ENCODE measurements around the gene TAOK2.
A peak's percentile ranks its signal among the peaks of the same experiment; 100 is the strongest.
"Not testable (repeated sequence)": the region's sequence is repeated elsewhere in the genome, so short reads cannot be mapped to it uniquely, and the experiment has no call there.

TAOK2 gene

GRCh38 chr16:30025574-30025973 is 51.9 kb downstream of the TAOK2 start:
- no peak for DNase-seq

GRCh38 chr16:30026449-30026848 is 52.8 kb downstream of the TAOK2 start:
- no peak for DNase-seq

DNA sequence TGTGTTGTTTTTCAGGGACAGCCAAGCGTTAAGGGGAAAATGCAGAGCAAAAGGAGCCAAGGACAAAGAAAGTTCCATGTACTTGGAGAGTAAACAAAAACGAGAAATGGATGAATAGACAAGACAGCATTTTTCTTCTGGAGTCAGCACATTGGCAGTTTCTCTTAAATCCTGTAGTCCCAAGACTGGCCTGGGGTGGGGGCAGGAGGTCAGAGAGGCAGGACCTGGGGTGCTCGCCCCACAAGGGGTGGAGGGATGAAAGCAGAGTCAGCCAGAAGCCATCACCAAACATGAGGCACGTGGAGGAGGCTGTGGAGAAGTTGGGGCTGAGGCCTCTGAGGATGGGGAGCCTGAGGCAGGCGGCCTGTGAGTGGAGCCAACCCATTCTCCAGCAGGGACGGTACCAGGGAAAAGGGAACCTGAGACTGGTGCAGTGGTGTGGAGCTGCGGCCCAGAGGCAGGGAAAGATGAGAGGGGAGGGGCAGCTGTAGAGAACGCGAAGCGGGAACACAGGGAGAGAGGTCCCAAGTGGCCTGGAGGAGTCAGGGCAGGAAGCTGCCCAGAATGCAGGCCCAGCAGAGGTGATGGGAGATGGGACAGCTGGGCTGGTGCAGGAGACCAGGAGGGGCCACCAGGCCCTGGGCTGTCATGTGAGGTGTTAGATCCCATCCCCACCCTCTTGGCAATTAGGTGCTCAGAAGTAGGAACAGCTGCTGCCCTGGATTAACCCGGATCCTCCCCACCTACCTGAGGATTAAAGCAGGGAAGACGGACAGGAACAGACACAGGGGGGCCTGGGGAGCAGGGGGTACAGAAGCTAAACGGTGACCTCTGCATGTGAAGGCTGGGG is 54.1 kb downstream of the TAOK2 start:
- DNase-seq = no peak

DNA sequence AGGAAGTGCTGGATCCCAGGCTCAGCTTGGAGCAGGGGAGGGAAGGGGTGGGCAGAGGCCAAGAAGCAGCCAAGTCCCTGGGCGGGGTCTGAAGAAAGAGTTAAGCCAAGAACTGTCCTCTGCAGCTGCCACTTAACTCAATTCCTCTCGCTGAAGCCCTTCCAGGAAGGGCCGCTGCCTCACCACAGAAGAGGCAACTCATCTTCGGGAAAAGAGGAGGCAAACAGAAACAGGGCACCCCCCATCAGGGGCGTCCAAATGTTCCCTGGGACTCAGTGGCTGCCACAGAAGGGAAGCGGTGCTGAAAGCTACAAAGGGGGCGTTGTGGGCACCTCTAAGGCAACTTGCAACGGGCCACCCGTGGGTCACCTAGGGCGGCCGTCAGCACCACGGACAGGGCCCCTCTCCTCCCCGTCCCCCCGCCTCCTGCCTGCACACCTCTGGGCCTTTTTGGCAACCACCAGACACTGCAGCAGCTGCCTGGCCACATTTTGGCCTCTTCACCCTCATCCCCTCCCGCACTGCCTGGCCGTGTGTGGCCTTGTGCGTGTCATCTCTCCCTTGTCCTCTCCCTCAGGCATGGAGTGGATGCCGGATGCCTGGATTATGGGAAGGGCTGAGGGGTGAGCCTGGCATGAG is 54.9 kb downstream of the TAOK2 start:
- DNase-seq = no peak

DNA sequence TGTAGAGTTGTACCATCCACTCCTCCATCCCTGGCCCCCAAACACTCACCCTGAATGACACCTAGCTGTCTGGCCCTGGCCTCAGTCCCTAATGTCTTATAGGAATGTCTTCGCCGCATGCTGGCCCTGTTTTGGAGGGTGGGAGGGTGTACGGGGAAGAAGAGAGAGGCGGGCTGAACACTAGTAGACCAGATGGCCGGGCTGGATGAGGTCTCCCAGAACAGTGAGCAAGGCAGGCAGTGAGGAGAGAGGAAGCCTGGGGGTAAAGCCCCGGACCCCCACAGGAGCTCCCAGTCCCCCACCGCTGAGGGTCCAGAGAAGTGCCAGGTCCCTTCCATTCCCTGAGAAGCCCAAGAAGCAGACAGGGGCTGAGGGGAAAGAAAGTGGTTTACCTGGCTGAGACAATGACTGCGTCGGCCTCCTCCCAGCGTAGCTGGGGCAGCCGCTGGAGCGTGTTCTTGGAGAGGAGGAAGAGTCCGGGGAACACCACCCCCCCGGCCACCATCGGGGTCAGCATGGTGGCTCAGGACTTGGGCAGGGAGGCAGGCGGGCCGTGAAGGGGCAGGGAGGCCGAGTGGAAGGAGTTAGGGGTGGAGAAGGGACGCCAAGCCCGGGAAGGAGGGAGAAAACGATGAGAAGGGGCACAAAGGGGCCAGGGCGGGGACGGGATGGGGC is 56.5 kb downstream of the TAOK2 start:
- DNase-seq = no peak

DNA sequence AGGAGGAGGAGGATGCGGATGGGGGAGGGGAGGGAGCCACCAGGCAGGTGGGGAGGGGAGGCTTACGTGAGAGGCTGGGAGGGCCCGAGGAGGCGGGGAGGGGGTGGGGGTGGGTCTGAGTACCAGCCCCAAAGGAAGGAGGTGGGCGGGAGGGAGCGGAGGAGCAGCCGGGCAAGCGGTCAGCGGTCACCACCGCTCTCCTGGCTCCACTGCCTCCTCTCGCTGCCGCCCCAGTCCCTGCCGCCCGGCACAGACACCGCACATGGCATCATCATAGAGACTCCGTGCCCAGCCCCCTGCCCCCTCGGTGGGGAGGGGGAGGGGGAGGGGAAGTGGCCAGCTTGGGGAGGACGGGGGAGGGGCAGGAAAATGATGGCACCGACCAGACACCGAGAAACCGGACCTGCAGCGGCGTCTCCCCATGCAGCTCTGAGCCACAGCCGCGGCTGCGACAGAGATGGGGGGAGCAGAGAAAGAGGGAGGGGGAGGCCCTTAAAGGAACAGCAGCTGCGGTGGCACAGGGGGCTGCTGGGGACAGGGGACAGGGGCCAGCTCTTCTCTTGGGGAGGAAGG is 57.3 kb downstream of the TAOK2 start, which contains the start of gene TLCD3B:
TLCD3B (minus strand) TSS at position 431 of the 573 bp plus-strand sequence. CDS start 744 bp downstream, outside the sequence.
- DNase-seq = no peak

DNA sequence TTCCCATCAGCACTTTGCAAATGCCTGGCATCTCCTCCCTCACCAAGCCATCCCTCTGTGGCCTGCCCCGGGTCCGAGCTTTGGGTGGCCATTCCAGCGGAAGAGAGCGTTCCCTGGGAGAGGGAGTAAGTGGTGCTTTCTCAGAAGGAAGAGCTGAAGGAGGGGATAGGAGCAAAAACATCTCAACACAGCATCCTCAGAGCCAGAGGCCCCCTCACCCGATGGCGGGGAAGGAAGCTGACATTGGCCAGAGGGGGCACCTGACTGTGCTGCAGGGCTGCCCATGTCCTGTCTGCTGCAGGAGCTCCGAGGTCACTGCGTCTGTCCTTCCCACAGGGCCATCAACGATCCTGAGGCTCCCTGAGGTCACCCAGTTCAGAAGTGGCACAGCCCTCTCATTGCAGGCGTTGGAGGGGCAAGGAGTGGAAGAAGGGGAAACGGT is 57.8 kb downstream of the TAOK2 start:
- no peak for DNase-seq

DNA sequence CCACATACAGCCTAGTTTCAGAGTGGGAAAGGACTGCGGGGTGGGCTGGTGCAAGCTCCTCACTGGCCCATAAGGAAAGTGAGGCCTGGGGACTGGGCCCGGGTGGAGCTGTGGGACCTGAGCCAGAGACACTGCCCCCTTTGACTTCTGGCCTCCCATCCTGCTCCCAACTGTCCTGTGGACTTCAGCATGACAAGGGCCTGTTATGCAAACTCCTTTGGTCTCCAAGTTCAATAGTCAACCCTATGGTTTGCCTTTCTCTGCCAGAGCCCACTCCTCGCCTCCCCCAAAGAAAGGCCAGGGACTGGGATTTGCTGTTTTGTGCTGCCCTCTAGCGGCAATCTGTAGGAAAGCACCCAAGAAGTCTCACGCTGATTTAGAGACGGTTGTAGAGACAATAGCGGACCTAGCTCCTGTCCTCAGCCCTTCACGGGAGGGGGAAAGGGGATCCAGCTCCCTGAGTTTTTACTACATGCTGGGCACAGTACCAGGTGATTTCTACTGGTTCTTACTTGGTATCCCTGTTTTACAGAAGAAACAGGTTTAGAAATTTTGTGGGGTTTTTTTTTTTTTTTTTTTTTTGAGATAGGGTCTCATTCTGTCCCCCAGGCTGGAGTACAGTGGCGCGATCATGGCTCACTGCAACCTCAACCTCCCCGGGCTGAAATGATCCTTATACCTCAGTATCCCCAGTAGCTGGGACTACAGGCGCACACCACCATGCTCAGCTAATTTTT is 58.6 kb downstream of the TAOK2 start:
- peak; percentile 75 for DNase-seq

GRCh38 chr16:30033270-30033669 is 59.6 kb downstream of the TAOK2 start:
- no peak for DNase-seq

DNA sequence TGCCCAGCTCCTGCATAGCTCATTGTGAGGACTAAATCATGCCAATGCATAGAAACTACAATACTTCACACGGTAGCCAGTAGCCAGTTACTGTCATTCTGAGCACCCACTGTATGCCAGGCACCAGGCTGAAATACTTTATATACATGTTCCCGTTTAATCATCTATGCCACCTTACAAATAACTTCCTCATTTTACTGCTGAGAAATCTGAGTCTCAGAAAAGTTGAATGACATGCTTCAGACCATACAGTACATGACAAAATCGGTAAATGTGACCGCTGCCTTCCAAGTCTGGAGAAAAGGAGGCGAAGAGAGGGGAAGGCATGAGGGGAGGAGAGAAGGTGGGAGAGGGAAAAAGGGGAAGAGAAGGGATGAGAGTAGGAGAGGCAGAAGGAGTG is 66.6 kb downstream of the TAOK2 start:
- DNase-seq = no peak

DNA sequence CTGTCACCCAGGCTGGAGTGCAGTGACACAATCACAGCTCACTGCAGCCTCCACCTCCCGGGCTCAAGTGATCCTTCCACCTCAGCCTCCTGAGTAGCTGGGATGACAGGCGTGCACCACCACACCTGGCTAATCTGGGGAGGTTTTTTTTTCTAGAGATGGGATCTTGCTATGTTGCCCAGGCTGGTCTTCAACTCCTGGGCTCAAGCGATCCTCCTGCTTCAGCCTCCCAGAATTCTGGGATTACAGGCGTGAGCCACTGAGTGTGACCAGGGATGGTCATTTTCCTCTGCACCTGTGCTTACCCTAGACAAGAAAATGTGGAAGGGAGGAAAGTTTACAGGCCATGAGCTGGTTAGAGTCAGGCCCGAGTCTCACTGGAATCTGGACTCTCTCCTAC is 67.0 kb downstream of the TAOK2 start:
- DNase-seq = not testable (repeated sequence)

DNA sequence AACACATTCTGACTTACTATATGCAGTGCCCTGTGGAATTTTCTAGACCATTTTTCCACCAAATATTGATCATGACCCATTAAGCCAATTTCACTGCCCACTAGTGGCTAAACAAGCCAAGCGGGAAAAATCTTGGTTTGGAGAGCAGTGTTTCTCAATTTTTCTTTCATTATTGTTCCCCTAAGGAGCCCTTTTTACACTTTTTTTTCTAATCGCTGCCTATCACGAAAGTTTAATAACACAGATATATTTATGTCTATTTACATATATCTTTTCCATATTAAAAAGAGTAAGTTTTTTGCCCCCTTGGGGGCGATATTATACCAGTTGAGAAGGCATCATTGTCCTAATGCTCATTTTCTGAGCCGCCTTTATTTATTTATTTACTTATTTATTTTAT is 68.2 kb downstream of the TAOK2 start:
- DNase-seq = peak; percentile 49

Data from CD4-positive, alpha-beta T cell treated with Interleukin-12 subunit alpha and Interleukin-12 subunit beta, for 1 hour (primary cell).